GM19452 (cell line): Measurements from ENCODE around the gene GZMM.
"Not testable (repeated sequence)": the region's sequence is repeated elsewhere in the genome, so short reads cannot be mapped to it uniquely, and the experiment has no call there.

Experiments
- ATAC-seq: cut with Tn5 transposase; IDR thresholded peaks from one replicate; pipeline ENCODE4 v1.9.1; 2021; ENCODE audit not compliant: unreplicated experiment

The GZMM gene

DNA sequence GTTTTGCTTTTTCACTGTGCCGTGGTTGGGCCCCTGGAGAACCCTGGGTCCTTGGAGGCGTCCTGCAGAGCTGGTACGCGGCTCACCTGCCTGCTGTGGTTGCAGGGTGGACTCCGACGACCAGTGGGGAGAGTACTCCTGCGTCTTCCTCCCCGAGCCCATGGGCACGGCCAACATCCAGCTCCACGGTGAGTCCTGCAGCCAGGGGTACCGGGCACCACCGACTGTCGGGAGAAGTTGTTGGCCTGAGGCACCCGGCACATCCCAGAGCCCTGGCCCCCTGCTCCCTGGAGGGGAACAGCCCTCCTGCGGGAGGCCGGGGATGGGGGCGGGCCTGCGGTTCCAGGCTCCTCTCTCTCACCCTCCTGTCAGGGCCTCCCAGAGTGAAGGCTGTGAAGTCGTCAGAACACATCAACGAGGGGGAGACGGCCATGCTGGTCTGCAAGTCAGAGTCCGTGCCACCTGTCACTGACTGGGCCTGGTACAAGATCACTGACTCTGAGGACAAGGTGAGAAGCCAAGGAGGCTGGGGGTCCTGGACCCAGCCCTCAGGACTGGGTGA, 36.5 kb downstream of the GZMM start:
- ATAC-seq, result no peak

DNA sequence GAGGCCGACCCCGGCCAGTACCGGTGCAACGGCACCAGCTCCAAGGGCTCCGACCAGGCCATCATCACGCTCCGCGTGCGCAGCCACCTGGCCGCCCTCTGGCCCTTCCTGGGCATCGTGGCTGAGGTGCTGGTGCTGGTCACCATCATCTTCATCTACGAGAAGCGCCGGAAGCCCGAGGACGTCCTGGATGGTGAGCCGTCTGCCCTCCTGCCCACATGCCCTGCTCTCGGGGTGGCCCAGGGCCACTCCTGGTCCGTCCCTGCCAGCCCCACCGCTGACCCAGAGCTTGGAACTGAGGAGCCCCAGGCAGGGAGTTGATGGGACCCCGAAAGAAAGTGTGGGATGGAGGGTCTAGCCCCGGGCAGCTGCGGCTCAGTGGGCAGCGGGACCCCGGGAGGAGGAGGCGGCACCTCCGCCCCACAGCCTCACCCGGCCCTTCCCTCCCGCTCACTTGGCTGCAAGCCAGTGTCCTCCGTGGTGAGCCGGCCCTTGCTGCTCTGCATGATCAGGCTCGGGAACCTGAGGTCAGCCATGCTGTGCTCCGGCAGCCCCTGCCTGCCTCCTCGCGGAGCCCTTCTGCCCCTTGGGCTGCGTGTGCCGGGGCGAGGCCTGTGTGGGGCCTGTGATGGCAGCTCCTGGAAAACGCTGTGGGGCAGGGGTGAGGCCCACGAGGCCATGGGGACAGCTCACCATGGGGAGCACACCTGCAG, 37.7 kb downstream of the GZMM start:
- ATAC-seq, result no peak

DNA sequence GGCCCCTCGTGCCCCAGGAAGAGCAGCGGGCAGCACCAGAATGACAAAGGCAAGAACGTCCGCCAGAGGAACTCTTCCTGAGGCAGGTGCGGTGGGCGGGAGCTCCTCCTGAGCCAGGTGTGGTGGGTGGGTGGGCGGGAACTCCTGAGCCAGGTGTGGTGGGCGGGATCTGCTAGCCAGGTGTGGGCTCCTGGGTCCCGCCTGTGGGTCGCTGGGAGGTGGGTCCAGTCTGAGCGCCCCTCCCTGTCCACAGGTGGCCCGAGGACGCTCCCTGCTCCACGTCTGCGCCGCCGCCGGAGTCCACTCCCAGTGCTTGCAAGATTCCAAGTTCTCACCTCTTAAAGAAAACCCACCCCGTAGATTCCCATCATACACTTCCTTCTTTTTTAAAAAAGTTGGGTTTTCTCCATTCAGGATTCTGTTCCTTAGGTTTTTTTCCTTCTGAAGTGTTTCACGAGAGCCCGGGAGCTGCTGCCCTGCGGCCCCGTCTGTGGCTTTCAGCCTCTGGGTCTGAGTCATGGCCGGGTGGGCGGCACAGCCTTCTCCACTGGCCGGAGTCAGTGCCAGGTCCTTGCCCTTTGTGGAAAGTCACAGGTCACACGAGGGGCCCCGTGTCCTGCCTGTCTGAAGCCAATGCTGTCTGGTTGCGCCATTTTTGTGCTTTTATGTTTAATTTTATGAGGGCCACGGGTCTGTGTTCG, 38.8 kb downstream of the GZMM start:
- no peak for ATAC-seq

DNA sequence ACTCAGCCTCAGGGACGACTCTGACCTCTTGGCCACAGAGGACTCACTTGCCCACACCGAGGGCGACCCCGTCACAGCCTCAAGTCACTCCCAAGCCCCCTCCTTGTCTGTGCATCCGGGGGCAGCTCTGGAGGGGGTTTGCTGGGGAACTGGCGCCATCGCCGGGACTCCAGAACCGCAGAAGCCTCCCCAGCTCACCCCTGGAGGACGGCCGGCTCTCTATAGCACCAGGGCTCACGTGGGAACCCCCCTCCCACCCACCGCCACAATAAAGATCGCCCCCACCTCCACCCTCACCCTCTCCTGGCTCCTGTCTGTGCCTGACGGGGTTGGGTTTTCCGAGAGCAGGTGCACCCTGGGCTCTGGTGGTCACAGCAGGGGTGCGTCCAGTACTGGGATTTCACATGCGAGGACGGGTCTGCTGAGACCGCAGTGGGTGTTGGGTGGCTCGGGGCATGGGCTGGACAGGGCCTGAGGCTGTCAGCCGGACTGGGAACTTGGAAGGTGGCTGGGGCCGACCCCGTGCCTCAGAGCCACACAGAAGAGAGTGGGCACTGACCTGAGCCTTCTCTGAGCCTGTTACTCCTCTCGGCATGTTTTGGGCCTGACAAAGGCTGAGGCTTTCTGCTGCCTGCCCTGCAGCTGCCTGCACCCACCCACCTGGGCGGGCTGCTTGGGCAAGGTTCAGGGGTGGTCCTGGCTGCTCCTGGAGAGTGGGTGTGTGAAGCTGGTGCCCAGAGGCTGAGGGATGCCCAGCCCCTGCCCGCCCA, 39.5 kb downstream of the GZMM start:
- ATAC-seq, result no peak

DNA sequence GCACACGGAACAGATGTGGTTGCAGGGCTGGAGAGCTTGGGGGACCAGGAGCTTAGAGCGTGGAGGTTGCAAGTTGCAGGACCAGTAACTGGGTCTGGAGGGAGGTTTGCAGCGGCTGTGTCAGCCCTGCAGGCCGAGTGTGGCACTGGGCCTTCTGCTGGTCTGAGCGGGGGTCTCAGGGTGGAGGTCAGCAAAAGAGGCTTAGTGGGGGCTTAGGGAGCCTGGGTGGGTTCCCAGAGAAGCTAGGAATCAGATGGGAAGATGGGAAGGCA, 40.1 kb downstream of the GZMM start:
- no peak for ATAC-seq

DNA sequence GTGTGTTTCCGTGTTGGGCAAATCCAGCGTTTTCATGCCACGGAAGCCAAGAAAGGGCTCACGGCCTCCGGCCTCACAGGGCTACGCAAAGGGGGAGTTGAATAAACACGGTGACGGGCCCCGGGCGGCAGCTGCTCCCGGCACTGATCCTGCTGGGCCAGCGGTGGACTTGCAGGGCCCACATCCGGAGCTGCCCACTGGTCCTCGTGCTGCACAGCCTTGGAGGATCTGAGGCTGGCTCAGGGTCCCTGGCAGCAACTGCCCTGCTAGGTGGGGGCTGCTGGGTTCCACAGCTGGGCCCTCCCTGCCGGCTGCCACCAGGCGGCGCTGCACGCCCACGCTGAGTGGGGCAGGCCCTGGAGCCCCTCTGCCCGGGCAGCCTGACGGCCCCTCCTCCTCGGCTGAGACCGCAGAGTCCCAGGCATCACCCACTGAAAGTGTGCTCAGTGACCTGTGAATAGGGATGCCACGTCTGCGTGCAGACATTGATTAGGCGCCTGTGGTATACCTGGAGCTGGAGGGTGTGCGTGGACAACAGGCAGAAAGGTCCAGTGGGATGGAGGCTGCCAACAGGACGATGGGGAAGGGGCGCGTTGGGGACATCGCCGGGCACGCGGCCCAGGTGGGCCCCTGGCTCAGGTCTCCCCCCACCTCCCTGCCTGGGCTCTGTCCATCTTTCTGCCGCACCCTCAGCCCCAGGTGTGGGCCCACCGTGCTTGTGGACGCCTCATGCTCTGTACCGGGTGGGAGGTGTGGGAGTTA, 40.6 kb downstream of the GZMM start:
- no peak for ATAC-seq

DNA sequence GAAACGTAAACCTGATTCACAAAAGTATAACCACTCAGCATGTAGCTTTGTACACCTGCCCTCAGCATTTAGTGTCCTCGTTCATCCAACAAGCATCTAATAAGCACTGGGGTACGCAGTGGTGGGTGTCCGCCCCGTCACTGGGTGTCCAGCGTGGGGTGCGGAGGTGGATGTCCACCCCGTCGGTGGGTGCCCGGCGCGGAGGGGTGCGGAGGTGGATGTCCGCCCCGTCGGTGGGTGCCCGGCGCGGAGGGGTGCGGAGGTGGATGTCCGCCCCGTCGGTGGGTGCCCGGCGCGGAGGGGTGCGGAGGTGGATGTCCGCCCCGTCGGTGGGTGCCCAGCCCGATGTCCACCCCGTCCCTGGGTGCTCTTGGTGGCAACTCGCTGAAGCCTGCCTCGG, 41.3 kb downstream of the GZMM start:
- not testable (repeated sequence) for ATAC-seq

DNA sequence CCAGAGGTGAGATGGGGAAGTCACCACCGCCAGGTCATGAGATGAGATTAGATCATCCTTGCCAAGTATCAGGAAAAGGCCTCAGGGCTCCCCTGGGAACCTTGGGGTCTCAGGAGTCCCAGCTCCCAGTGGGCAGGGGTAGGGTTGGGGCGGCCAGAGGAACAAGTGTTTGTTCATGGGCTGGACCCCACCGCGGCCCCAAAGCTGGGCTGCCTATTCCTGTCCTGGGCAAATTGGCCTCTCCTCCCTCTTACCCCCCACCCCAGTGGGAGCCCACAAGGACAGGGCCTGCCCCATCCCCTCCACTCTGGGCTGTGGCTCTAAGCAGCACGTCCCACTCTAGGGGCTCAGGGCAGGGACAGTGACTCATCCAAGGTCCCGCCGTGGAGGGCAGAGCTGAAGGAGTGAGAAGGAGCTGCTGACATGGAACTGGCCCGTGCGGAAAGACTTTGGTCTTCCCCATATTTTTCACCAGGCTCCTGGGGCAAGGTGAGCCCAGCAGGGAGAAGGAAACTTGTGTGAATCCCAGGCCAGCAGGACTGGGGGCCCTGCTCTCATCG, 41.8 kb downstream of the GZMM start:
- no peak for ATAC-seq

DNA sequence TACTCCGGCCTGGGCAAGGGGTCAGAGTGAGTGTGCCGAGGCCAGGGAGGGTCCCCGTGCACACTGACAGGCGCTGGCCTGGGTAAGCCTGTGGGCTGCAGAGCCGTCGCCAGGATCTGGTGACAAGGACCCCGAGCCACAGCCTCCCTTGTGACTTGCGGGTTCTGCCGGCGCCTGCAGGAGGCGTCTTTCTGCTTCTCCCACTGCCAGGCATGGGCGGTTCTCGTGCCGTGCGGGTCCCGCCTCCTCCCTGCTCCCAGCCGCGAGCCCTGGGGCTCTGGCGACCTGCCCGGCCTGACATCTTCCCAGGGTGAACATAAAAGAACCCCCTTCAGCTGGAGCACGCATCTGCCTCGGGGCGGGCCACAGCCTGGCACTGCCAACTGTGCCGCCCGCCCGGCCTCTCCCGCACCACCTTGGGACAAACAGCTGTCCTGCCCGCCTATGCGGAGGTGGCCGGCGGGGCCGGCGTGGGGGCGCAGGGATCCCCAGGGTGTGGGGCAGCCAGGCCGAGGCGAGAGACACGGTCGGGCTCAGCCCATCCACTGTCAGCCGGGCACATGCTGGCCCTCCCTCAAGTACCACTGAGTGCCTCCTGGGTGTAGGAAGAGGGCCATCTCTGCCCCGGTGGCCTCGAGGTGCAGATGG, 44.4 kb downstream of the GZMM start:
- no peak for ATAC-seq

DNA sequence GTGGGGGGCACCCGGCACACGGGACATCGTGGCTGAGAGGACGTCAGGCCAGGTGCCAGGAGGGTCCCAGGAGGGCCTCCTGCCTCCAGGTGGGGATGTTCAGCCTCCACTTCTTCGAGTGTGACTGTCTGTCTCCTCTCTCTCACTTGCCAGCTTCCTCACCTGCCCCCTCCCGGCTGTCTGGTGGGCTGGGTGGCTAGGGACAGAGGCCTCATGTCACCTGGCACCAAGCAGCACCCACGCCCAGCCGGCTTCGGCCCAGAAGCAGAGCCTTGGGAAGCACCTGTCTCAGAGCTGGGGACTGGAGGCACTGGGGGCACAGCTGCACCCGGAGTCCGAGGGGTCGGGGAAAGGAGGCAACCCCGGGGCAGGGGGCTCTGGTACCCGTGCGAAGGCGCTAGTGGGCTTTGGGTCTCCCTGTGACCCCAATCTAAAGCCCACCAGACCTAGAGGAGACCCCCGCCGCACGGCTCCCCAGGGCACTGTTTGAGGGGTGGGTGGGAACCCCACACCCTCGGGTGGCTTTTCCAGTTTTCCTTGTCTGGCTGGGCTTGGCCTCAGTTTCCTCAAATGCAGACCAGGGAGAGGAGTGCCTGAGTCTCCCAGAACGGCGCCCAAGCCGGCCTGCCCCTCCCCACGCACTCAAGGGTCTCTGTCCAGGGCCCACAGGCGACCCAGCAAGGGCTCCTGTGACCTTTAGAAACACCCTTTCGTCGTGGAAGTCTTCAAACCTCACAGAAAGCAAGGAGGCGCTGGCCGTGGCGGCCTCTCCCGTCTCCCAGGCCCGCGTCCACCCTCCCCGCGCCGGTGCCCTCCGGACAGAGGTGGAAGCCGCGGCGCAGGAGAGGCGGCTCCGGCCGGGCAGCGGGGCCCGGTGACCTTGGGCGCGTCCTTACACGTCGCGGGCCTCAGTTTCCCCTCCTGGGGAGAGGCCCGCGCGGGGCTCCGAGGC, 45.2 kb downstream of the GZMM start:
- no peak for ATAC-seq

DNA sequence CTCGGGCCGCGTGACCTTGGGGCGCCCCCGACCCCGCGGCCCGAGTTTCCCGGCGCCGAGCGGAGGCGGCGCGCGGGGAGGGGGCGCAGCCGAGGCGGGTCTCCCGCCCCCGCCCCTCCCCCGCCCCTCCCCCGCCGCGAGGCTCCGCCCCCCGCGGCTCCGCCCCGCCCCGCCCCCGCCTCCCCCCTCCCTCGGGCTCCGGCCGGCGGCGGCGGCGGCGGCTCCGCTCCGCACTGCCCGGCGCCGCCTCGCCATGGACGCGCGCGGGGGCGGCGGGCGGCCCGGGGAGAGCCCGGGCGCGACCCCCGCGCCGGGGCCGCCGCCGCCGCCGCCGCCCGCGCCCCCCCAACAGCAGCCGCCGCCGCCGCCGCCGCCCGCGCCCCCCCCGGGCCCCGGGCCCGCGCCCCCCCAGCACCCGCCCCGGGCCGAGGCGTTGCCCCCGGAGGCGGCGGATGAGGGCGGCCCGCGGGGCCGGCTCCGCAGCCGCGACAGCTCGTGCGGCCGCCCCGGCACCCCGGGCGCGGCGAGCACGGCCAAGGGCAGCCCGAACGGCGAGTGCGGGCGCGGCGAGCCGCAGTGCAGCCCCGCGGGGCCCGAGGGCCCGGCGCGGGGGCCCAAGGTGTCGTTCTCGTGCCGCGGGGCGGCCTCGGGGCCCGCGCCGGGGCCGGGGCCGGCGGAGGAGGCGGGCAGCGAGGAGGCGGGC, 46.0 kb downstream of the GZMM start, which contains the start of gene HCN2:
TSS of gene HCN2 (plus strand) at position 189 of the 703 bp plus-strand sequence. CDS start at position 254, 65 bp downstream.
- no peak for ATAC-seq

DNA sequence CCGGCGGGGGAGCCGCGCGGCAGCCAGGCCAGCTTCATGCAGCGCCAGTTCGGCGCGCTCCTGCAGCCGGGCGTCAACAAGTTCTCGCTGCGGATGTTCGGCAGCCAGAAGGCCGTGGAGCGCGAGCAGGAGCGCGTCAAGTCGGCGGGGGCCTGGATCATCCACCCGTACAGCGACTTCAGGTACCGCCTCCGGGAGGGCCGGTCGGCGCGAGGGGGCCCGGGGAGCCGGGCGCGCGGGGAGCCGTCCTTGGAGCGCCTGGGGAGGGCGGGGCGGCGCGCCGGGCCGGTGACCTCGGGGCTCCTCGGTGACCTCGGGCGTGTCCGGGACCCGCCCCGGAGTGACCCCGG, 46.5 kb downstream of the GZMM start:
- no peak for ATAC-seq

DNA sequence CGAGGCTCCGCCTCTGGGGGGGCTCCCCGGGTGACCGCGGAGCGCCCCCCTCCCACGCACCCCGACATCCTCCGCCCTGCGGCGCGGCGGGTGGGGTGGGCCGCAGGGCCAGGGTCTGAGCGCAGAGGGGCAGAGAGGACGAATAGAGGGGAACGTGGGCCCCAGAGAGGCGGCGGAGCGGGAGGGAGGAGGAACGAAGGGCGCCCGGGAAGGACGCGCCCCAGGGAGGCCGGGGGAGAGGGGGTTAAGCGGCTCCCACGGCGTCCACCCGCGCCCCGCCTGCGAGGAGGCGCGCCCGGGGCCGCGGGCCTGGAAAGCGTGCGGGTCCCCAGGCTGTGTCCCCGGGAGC, 46.9 kb downstream of the GZMM start:
- no peak for ATAC-seq

DNA sequence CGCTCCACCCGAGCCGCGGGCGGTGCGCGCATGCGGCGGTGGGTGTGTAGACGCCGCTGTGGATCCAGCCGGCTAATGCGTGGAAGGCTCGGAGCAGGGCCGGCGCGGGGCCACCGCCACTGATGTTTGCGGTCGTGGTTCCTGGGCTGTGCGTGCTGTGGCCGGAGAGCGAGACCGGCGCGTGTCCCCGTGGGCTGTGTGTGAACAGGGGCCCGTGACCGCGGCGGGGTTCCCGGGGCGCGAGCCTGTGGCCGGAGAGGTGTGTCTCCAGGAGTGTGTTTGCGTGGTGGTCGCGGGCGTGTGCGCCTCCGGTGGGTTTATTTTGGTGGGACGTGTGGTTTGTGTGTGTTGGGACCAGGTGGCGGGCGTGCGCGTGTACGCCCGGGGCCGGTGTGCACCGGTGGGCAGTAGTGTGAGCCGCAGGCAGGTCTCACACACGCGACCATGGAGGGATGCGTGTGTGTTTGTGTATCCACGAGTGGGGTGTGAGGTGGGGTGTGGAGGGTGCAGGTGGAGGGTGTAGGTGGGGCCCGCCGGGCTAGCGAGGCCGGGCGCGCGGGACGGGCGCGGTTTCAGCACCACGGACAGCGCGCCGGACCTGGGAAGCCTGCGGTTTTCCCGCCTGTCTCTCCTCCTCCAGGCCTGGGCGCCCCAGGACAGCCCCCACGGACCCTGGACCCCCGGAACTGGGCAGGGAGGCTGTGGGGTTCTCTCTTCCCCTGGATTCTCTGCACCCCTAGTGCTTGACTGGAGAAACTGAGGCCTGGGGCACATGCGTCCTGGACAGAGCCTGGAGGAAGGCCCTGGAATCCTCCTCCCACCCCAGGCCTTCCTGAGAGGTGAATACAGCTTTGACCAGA, 47.5 kb downstream of the GZMM start:
- ATAC-seq, result no peak

DNA sequence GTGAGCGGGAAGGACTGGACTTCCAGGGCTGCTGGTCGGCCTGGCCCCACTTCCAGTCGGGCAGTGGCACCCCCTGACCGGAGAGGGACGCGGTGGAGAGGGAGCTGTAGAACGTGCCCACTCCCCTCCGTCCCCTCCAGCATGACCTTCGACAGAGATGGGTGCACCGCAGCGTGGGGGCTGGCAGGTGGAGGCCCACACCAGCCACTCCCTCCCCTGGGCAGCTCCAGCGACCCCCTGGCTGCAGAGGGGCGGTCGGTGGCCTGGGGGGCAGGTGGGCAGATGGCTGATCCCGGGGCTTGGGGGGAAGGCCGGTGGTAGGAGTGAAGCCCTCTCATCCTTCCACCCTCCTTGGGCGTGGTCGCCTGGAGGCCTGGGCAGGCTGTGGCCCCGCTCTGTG, 48.2 kb downstream of the GZMM start:
- ATAC-seq, result no peak

DNA sequence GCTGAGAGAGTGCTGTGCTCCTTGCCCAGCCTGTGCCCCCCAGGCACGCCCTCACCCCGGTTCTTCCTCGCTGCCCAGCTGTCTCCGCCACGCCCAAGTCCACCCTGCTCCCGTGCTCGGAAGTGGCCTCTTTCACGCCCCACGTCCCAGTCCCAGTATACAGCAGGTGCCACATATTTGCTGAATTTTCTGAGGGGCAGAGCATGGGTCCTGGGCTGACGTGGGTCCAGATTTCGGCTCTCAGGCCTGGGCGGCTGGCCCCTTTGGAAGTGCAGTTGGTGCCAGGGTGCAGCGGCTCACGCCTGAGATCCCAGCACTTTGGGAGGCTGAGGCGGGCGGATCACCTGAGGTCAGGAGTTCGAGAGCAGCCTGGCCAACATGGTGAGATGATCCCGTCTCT, 49.2 kb downstream of the GZMM start:
- ATAC-seq, result no peak

DNA sequence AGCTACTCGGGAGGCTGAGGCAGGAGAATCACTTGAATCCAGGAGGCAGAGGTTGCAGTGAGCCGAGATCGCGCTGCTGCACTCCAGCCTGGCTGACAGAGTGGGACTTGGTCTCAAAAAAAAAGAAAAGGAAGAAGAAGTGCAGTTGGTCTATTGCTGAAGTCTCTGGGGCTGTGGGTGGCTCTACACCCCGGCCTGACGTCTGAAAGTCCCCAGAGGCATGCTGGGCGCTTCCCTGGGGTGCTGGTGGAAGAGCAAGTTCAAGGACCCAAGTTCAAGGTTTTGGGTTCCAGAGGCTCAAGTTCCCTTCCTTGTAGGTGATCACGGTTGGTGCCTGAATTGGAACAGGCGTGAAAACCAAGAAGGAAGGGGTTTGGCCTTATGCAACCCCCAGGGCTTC, 49.7 kb downstream of the GZMM start:
- no peak for ATAC-seq
